Stimulated activated CD4-positive, alpha-beta T cell treated with anti-CD3 and anti-CD28 coated beads, Interleukin-12 subunit alpha, Interleukin-12 subunit beta, amount 100 ng/mL, for 48 hours (primary cell): ENCODE measurements around the gene NXF3.
"Not testable (repeated sequence)": the region's sequence is repeated elsewhere in the genome, so short reads cannot be mapped to it uniquely, and the experiment has no call there.

Experiments
- DNase-seq, 3 donors: peaks; one replicate each; pipeline ENCODE4 v3.0.0-alpha.2; 2020; ENCODE audit warnings: low read depth in 2 of 3, low spot score in 1 of 3

Gene NXF3, protein sequence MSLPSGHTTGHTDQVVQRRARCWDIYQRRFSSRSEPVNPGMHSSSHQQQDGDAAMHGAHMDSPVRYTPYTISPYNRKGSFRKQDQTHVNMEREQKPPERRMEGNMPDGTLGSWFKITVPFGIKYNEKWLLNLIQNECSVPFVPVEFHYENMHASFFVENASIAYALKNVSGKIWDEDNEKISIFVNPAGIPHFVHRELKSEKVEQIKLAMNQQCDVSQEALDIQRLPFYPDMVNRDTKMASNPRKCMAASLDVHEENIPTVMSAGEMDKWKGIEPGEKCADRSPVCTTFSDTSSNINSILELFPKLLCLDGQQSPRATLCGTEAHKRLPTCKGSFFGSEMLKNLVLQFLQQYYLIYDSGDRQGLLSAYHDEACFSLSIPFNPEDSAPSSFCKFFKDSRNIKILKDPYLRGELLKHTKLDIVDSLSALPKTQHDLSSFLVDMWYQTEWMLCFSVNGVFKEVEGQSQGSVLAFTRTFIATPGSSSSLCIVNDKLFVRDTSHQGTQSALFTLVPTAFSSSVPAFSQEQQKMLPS

DNA sequence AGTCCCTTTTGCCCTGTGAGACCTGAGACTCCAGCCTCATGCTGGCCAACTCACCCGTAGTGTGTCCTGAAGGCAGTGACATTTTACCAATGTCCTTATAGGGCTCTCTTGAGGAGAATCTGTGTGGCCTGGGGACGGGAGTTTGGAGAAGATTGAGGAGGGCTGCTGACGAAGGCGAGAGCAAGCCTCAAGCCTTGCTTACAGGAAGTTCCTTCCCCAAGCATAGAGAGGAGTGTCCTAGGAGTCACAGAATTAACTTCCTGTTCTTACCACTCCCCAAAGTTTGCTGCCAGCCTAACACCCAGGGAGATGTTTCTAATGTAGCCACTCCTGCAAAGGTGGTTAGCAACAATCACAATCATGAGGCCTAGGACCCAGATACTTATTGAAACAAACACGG lies at the start of gene NXF3:
TSS of gene NXF3 (minus strand) at position 202 of the 400 bp plus-strand sequence. CDS start at position 82, 120 bp downstream.
- DNase-seq = no peak

DNA sequence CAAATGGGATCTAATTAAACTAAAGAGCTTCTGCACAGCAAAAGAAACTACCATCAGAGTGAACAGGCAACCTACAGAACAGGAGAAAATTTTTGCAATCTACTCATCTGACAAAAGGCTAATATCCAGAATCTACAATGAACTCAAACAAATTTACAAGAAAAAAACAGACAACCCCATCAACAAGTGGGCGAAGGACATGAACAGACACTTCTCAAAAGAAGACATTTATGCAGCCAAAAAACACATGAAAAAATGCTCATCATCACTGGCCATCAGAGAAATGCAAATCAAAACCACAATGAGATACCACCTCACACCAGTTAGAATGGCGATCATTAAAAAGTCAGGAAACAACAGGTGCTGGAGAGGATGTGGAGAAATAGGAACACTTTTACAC lies 43.6 kb upstream of the NXF3 start:
- DNase-seq = not testable (repeated sequence)

DNA sequence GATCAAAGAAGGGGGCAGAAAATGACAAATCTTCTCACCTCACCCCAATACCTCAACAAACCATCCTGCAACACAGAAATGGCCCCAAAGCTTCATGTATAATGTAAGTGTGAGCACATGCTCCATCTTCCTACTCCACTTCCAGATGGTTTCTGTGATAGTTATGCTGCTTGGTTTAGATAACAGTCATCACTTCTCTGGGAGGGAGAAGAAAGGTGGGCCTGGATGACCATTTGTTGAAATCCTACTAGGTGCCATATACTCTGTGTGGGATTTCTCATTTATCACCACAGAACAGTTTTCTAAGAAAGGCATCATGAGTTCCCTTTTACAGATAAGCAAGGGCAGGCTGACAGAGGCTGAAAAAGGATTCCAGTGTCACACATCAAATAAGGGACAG lies 31.3 kb upstream of the NXF3 start:
- no peak for DNase-seq

DNA sequence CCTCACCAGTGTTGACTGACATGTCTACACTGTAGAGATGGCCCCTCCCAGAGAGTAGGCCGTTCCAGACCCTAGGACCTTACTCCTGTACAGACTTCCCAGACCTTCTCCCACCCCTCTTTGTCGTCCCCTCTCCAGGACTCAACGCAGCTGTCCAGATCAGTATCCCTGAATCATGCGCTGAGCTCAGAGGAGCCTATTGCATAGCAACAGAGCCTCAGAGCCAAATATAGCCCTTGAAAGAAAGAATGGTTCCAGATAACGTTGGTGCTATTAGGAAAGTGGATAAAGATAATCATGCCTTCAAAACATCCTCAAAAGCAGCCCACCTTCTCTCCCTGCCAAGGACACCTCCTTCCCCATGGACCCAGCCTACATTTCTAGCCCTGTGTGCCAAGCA lies 27.8 kb upstream of the NXF3 start:
- no peak for DNase-seq

DNA sequence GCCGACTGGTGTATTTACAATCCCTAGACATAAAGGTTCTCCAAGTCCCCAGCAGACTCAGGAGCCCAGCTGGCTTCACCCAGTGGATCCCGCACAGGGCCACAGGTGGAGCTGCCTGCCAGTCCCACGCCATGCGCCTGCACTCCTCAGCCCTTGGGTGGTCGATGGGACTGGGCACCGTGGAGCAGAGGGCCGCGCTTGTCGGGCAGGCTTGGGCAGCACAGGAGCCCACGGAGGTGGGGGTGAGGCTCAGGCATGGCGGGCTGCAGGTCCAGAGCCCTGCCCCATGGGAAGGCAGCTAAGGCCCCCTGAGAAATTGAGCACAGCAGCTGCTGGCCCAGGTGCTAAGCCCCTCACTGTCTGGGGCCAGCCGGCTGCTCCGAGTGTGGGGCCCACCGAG lies 24.0 kb upstream of the NXF3 start:
- DNase-seq = not testable (repeated sequence)

DNA sequence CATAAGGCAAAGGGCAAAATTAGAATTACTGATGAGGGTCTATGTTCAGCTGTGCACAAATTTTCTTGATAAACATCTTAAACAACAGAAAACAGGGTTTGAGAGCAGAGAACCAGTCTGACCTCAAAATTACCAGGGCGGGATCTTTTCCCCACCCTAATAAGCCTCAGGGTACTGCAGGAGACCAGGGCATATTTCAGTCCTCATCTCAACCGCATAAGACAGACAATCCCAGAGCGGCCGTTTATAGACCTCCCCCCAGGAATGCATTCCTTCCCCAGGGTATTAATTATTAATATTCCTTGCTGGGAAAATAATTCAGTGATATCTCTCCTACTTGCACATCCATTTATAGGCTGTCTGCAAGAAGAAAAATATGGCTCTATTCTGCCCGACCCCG lies 16.6 kb upstream of the NXF3 start:
- DNase-seq = not testable (repeated sequence)

DNA sequence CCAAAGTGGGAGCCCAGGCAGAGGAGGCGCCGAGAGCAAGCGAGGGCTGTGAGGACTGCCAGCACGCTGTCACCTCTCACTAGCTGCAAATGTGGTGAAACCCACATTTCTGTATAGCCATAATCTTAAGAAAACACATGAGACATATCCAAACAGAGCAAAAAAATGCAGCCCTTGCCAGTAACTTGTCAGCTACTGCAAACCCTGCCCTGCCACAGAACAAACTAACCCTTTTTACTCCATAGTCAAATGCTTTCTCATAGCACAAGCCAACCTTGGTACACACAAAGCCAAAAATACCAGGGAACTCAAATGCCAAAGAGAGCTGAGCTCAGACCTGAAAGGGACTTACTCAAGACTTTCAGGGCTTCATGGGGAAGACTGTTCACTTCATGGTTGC lies 14.9 kb upstream of the NXF3 start:
- DNase-seq = no peak

DNA sequence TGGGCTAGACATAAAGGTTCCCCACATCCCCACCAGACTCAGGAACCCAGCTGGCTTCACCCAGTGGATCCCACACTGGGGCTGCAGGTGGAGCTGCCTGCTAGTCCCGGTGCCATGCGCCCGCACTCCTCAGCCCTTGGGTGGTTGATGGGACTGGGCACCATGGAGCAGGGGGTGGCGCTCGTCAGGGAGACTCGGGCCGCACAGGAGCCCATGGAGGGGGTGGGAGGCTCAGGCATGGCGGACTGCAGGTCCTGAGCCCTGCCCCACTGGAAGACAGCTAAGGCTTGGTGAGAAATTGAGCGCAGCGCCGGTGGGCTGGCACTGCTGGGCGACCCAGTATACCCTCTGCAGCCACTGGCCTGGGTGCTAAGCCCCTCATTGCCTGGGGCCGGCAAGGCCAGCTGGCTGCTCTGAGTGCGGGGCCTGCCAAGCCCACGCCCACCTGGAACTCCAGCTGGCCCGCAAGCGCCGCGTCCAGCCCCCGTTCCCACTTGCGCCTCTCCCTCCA lies 14.3 kb upstream of the NXF3 start:
- not testable (repeated sequence) for DNase-seq

DNA sequence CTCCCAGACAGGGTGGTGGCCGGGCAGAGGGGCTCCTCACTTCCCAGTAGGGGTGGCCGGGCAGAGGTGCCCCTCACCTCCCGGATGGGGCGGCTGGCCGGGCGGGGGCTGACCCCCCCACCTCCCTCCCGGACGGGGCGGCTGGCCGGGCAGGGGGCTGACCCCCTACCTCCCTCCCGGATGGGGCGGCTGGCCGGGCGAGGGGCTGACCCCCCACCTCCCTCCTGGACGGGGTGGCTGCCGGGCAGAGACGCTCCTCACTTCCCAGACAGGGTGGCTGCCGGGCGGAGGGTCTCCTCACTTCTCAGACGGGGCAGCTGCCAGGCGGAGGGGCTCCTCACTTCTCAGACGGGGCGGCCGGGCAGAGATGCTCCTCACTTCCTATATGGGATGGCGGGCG lies 11.4 kb upstream of the NXF3 start:
- DNase-seq = not testable (repeated sequence)

DNA sequence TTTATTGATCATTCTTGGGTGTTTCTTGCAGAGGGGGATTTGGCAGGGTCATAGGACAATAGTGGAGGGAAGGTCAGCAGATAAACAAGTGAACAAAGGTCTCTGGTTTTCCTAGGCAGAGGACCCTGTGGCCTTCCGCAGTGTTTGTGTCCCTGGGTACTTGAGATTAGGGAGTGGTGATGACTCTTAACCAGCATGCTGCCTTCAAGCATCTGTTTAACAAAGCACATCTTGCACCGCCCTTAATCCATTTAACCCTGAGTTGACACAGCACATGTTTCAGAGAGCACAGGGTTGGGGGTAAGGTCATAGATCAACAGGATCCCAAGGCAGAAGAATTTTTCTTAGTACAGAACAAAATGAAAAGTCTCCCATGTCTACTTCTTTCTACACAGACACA lies 10.9 kb upstream of the NXF3 start:
- DNase-seq = not testable (repeated sequence)

DNA sequence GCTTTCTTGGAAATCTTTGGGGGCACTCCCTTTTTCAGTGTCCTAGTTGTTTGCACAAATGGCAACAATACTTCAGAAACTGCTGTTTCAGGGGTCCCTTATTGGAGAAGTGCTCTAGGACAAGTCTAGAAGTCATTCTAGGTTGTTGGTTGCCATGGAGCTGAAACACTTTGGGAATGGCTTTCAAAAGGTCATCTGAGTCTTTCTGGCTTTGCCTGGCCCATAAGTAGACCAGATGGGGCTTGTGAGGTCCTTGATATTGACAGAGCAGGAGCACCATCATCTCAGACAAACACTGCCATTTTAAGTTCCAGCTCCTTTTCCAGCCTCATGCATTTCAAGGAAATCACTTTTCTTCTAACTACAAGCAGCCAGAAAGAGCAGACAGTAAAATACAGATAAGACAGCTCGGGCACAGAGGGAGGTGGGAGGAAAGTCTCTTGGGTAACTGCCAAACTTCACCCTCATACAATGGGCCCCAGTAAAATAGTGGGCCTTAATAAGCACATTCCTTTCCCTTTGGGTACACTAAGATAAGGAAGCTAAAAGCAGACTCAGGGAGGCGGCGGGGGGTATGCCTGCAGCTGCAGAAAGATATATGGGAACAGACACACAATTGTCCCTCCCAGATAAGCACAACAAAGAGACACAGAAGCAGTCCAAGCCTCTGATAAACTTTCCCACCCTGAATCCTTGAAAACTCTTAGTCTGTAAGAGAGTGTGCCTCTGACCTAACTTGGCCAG lies 8.5 kb upstream of the NXF3 start:
- no peak for DNase-seq

DNA sequence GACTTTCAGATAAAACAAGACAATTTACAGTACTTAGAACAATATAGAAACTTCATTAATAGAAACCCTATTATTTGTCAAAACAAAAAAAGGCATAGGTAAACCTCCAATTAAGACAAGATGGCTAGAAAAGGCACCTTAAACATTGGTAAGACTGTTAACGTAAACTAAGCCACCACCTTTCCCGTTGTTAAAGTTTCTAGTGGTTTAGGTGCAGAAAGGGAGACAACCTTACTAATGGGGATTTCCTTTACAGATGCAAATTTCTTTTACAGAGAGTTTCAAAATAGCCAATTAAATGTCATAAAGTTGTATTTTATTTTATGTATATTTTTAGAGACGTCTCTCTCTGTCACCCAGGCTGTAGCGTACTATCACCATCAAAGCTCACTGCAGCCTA lies 7.5 kb upstream of the NXF3 start:
- DNase-seq = no peak

DNA sequence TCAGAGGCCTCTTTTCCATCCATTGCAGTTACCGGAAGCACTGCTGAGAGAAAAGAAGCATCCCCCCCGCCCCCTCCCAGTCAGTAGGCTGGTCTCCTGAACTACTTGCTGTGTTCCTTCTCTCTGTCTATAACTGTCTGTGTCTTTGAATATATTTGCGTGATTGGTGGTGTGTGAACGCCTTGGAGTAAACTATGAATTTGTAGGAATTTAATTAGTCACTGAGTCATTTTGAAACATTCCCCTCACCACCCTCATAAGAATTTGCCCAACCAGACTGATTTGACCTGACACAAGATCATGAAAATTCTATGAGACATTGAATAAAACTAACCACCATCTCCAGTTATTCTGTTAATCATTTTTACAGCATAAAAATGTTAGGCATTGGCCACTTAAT lies 6.7 kb upstream of the NXF3 start:
- no peak for DNase-seq

DNA sequence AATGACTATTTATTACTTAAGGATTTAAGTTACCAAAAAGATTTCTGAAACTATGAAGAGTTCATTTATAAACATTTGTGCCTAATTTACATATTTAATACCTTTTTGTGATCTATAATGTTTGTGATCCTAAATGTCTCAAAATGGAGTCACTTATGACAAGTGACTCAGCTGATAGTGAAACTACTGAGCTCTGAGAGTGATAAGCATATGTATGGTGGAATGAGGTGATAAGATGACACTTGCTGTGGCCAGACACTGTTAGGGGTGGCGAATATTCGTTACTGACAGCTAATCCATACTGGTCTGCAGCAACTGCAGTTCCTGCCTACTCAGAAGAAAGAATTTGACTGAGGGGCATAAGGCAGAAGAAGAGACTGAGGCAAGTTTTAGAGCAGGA lies 5.5 kb upstream of the NXF3 start:
- no peak for DNase-seq

DNA sequence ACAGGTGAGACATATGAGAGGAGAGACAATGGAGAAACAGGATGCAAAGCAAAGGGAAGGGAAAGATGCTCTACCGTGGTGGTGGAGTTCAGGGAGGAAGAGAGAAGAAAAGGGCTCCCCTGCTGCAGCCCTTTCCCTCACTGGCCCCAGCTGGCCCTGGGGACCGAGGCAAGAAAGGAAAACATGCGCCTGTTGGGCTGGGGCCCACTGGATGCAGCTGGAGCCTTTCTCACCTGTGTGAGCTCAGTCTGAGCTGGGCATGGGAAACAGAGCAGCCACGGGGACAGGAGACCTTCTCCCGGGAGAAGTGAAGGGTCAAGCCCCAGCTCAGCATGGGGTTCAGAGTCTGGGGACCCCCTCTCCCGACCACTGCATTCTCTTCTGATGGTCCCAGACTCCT lies 11.9 kb downstream of the NXF3 start:
- no peak for DNase-seq

DNA sequence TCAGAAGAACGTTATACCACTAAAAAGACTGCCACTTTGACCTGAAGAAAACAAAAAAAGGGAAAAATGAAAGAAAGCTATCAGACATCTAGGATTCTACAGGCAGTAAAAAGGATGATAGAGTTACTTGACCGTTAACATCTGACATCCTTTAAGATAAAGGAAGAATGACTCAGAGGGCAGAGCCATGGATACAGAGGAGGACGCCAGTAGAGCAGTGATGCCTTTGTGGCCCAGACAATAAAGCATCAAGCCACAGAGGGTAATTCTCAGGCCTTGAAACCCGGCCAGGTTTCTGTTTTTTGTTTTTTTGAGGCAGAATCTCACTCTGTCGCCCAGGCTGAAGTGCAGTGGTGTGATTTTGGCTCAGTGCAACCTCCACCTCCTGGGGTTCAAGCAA lies 19.5 kb downstream of the NXF3 start:
- DNase-seq = no peak

DNA sequence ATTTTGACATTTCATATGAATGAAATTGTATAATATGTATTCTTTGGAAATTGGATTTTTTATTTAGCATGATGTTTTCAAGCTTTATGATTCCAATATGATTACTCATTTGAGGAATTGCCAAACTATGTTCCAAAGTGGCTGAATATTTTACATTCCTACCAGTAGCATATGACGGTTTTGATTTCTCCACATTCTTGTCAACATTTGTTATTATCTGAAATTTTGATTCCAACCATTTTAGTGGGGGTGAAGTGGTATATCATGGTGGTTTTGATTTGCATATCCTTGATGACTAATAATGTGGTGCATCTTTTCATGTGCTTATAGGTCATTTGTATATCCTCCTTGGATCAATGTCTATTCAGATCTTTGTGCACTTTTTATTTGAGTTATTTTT lies 26.3 kb downstream of the NXF3 start:
- DNase-seq = no peak

DNA sequence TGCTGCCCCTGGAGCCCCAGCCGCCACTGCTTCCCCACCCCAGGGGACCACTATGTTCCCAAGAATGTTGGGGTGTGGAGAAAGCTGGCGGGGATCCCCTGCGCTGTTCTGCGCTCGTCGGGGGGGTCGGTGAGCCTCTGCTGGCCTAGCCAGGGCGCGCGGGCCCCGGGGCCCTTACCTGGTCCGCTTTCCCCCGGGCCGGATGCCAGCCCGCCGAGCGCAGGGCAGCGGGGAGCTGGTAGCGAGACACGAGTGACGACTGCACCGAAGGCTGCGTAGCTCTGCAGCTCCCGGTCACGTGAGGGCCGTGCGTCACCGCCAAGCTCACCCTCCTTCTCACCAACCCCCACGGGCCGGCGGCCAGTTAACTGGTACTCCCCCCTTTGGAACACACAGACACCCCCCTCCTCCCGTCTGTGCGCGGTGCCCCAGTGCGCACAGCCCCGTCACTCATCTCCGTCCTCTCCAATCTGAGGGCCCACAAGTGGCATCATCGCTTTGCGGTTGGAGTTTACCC lies 29.0 kb downstream of the NXF3 start, which contains the start of gene BEX1:
TSS of gene BEX1 (minus strand) at position 254 of the 517 bp plus-strand sequence. CDS start 897 bp downstream, outside the sequence.
- peak in 1 of 3 donors; percentile 0 for DNase-seq

DNA sequence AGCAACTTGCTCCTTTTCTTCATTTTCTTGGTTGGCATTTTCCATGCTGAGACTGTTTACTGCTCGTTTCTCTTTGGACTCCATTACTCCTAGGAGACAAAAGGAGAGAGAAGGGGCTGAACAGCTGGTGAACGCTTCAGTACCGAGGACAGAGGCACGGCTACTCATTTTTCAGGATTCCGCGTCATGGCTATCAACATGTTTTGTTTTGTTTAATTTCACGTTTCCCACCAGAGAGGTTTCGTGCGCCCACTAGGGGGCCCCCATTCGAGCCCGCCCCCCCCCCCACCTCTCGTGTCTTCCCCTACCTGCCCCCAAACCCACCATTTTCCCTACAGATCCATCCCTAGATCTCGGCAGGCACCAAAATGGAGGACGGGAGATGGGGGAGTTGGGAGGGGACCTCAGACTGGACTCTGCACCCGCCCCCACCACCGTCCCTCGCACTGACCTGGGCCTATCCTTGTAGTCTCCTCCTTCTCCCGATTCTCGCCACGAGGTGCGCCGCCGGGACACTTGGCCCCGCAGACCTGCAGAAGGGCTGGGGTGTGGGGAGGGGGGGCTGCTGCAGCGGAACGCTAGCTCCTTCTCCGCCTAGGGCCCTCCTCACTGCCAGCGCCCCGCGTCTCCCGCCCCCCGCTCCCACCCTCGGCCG lies 29.6 kb downstream of the NXF3 start:
- no peak for DNase-seq

DNA sequence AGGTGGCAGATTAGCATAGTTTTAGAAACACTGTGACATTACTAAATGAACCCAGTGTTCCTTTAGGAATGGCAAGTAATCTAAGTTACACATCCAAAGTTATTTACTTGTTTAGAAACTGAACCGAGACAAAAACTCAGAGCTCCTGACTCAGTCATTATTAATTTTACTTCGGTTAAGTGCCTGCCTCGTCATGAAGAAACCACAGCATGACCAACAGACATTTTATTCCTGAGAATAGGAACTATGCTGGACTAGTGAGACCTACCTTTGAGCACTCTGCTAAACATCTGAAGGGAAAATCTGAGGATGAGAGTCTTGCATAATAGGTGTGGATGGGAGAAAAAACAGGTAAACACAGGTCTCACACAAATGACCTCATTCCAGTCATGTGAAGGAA lies 31.5 kb downstream of the NXF3 start:
- DNase-seq = no peak

DNA sequence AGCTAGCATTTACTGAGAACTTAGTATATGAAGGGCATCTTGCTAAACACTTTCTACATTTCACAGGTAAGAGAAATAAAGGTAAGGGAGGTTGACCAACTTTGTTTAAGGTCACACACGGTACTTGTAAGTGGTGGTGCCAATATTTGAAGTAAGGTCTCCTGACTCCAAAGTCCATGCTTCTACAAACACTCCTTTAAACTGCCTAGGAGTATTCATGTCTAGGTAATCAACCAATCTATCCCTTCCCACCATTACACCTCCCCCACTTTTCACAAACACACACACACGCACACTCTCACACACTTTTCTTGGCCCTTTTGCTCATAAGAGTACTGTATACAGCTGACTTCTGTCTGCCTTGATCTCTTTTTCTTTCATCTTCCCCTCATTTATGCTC lies 36.0 kb downstream of the NXF3 start:
- no peak for DNase-seq
